HL-60 (cell line): Measurements from ENCODE around the gene RABGEF1.

ENCODE experiments used
- CTCF ChIP-seq: IDR thresholded peaks from one replicate; pipeline ENCODE4 v1.5.1; 2011; ENCODE audit warnings: low read length, control low read depth, inconsistent platforms; ENCODE audit not compliant: insufficient read depth
- GABPA ChIP-seq: IDR thresholded peaks from 2 replicates; pipeline ENCODE4 v1.6.1; 2012; ENCODE audit warnings: low read depth
- POLR2AphosphoS5 ChIP-seq: IDR thresholded peaks from 2 replicates; pipeline ENCODE4 v1.6.1; 2012; ENCODE audit warnings: low read depth
- SPI1 ChIP-seq: IDR thresholded peaks from 2 replicates; pipeline ENCODE4 v1.6.1; 2012; ENCODE audit warnings: low read depth, mild to moderate bottlenecking, borderline replicate concordance
- TF ChIP-seq, protein P1 (sequence below): IDR thresholded peaks from 2 replicates; pipeline ENCODE4 v1.6.1; 2012; ENCODE audit warnings: low read depth; ENCODE audit not compliant: insufficient replicate concordance

DNA sequence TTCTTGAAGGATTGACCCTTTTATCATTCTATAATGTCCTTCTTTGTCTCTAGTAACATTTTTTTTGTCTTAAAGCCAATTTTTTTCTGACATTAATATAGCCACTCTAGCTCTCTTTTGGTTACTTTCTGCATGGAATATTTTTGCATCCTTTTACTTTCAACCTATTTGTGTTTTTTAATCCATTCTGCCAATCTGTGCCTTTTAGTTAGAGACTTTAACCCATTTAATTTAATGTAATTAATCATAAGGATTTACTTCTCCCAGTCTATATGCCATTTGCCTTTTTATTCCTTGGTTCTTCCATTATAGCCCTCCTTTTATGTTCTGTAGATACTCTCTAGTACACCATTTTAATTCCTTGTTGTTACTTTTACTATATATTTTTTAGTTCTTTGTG is 32.7 kb upstream of the RABGEF1 start:
- TF ChIP-seq CTCF = no peak
- TF ChIP-seq POLR2AphosphoS5 = no peak
- no peak for TF ChIP-seq GABPA
- TF ChIP-seq, protein P1, sequence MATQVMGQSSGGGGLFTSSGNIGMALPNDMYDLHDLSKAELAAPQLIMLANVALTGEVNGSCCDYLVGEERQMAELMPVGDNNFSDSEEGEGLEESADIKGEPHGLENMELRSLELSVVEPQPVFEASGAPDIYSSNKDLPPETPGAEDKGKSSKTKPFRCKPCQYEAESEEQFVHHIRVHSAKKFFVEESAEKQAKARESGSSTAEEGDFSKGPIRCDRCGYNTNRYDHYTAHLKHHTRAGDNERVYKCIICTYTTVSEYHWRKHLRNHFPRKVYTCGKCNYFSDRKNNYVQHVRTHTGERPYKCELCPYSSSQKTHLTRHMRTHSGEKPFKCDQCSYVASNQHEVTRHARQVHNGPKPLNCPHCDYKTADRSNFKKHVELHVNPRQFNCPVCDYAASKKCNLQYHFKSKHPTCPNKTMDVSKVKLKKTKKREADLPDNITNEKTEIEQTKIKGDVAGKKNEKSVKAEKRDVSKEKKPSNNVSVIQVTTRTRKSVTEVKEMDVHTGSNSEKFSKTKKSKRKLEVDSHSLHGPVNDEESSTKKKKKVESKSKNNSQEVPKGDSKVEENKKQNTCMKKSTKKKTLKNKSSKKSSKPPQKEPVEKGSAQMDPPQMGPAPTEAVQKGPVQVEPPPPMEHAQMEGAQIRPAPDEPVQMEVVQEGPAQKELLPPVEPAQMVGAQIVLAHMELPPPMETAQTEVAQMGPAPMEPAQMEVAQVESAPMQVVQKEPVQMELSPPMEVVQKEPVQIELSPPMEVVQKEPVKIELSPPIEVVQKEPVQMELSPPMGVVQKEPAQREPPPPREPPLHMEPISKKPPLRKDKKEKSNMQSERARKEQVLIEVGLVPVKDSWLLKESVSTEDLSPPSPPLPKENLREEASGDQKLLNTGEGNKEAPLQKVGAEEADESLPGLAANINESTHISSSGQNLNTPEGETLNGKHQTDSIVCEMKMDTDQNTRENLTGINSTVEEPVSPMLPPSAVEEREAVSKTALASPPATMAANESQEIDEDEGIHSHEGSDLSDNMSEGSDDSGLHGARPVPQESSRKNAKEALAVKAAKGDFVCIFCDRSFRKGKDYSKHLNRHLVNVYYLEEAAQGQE = no peak
- TF ChIP-seq SPI1 = no peak
